Measurements from ENCODE around the gene CDCP1.

- TF ChIP-seq CTCF (IDR thresholded peaks at IDR 0.05) (no peak), POLR2A (IDR thresholded peaks at IDR 0.05; ENCODE audit: low read depth) (no peak), EP300 (IDR thresholded peaks at IDR 0.05) (no peak), POLR2AphosphoS5 (IDR thresholded peaks at IDR 0.05) (no peak)
Measured at GRCh38 chr3:45194791-45195190, 48.6 kb upstream of the CDCP1 start.
